GM19395 (cell line): ENCODE measurements around the gene PID1.
"Not testable (repeated sequence)": the region's sequence is repeated elsewhere in the genome, so short reads cannot be mapped to it uniquely, and the experiment has no call there.

Source experiments
- ATAC-seq: cut with Tn5 transposase; IDR thresholded peaks from one replicate; pipeline ENCODE4 v1.9.1; 2021; ENCODE audit warnings: mild to moderate bottlenecking, moderate library complexity; ENCODE audit not compliant: unreplicated experiment

The PID1 gene

GRCh38 chr2:229084447-229084846, 186.6 kb downstream of the PID1 start:
- ATAC-seq = no peak

GRCh38 chr2:229083606-229084340, 187.3 kb downstream of the PID1 start:
- ATAC-seq = no peak

DNA sequence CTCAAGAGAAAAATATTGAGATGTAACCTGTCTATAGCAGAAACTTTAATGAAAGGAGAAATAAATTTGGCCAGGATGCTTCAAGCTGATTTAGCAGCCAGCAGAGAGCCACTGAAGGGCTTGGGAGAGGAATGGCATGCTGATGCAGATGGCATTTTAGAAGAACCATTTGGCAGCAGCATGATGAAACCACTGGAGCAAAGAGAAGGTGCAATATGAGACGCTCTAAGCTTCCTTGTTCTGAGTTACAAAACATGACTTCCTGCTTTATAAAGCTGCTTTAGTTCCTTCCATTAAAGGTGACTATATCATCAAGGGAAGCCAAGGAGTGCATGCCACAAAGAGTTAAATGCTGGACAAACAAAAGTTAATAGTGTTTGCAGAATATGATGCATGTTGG, 189.7 kb downstream of the PID1 start:
- ATAC-seq = no peak

- ATAC-seq = no peak
Measured at GRCh38 chr2:229080172-229080571, 190.9 kb downstream of the PID1 start.

- not testable (repeated sequence) for ATAC-seq
Measured at GRCh38 chr2:229076886-229077285, 194.2 kb downstream of the PID1 start.

- ATAC-seq = no peak
Measured at GRCh38 chr2:229073935-229074334, 197.2 kb downstream of the PID1 start.

GRCh38 chr2:229071292-229071976, 199.7 kb downstream of the PID1 start:
- no peak for ATAC-seq

- ATAC-seq = no peak
Measured at GRCh38 chr2:229066121-229066715, 204.9 kb downstream of the PID1 start.

- no peak for ATAC-seq
Measured at GRCh38 chr2:229064749-229065148, 206.3 kb downstream of the PID1 start.

GRCh38 chr2:229060147-229060546, 210.9 kb downstream of the PID1 start:
- ATAC-seq = no peak

DNA sequence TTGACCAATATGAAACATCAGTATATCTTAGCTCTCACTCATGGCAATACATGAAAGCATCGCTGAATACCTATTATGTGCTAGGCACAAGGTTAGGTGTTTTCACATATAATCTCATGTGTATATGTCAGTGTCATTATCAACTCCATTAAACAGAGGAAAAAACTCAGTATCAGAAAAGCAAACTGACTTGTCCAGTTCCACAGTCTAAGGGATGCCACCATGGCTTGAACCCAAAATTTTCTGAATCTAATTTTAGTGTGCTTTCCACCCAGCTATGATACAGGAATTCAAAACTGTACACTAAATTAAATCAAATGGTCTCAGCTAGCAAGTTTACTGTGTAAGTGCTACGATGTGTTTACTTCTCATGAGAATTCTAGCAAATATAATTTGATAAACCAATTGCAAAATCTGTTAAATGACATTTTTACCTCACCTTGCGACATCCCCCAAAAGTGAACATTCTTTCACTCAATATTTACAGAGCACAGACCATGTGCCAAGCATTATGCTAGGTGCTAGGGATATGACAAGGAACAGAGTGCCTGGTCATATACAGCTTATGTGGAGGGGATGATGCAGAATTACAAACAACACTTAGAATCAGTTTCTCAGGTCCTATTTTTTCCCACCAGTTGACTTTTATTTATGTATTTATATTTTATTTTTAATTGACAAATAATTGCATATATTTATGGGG, 211.6 kb downstream of the PID1 start:
- ATAC-seq = no peak

DNA sequence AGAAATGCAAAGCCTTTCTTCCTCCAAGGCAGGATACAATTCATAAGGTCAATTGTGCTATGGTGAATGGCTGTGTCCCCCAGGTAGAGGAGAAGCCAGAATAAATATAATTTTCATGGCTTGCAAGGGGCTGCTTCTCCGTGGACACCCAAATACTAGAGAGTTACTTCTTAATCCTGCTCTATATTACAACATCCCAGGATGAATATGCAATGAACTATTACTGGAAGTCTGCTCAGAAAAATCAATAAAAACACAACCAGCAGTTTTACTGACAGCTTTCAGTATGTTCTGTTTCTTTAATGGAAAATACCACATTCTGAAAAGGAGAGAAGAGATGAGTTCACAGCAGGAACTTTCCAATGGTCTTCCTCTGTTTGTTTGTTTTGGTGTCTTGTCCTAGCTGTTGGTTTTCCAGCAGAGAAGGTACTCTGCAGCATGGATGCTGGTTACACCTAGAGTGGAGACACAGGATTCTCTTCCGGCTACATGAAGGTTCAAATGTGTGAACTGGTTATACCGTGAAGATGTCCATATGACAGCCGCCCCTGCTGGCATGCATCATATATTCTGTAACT, 213.0 kb downstream of the PID1 start:
- no peak for ATAC-seq

- no peak for ATAC-seq
Measured at GRCh38 chr2:229054311-229054710, 216.8 kb downstream of the PID1 start.

- ATAC-seq = no peak
Measured at GRCh38 chr2:229051798-229052197, 219.3 kb downstream of the PID1 start.

DNA sequence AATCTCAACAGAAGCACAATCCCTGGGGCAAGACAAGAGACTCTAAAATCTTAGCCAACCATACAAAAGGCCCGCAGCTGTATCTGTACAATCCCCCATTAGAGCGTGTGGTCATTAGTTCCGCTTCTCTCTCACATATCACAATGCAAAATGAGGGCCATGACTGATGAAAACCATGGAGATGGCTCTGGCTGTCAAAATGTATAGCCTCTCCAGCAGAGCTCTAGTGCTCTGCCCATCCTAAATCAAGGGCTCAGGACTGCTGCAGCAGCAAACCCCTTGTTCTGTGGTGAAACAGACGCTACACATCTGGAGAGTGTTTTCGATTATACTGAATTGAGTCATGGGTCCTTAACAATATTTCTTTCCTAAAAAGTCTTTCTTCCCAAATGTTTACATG, 221.0 kb downstream of the PID1 start:
- no peak for ATAC-seq

DNA sequence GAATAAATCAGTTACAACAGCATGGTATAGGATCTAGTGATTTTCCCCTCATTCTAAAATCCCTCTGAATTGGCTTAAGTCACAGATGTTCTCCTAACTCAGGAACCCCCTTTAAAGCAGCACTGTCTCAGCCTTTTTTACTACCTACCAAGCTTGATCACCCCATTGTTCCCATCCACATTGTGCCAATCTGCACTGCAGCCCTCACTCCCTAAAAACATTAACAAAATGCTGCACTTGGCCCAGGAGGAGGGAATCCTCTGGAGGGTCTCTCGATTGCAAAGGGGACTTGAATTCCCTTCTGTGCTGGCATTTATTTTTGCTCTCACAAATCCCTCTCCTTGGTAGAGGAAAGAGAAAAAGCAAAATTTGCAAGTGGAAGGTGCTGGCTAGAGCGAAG, 223.0 kb downstream of the PID1 start:
- ATAC-seq = no peak

GRCh38 chr2:229045671-229046070, 225.4 kb downstream of the PID1 start:
- no peak for ATAC-seq

- ATAC-seq = no peak
Measured at GRCh38 chr2:229044581-229044980, 226.5 kb downstream of the PID1 start.

- ATAC-seq = no peak
Measured at GRCh38 chr2:229043681-229044080, 227.4 kb downstream of the PID1 start.

DNA sequence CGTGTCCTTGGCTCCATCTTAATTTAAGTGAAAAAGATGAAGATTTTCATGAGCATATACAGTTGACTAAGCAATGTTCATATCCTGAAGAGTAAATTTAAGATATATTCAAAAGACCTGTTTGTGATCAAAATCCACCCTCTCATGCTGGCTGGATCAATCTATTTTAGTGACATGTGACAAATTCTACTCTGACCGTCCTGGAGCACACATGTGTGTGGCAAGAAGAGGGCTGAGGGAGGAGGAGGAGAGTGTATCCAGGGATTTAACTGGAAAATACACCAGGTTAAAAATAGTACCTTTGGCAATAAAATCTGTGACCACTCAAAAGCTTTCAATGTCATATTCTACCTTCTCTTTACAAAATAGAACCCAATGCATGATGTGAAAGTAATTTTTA, 228.7 kb downstream of the PID1 start:
- ATAC-seq = no peak

- ATAC-seq = no peak
Measured at GRCh38 chr2:229041691-229042090, 229.4 kb downstream of the PID1 start.
